Activated CD4-positive, alpha-beta T cell treated with anti-CD3 and anti-CD28 coated beads, Interleukin-2, amount 10 ng/mL, durations not matched to agents 7 days and 5 days (primary cell): ENCODE results near the gene GNPTG. TPM values are rescaled to one million over a fixed set of nuclear protein-coding genes. Genes with fewer than 3 reads are reported as not detected.
A peak's percentile ranks its signal among the peaks of the same experiment; 100 is the strongest.

Experiments
- CTCF ChIA-PET: fragments of 350-600 bp; sonication (Branson Sonifier 250); formaldehyde crosslinking; loops from one replicate; lab custom pipeline; 2021; ENCODE audit warnings: antibody characterized with exemption; lab: Charles Lee
- POLR2A ChIA-PET: fragments of 350-600 bp; sonication (Branson Sonifier 250); formaldehyde crosslinking; loops from one replicate; lab custom pipeline; 2021; ENCODE audit warnings: antibody characterized with exemption; lab: Charles Lee
- DNase-seq: peaks from one replicate; pipeline ENCODE4 v3.0.0-alpha.2; 2020
- H3K27ac Mint-ChIP-seq: one replicate; pipeline ENCODE4 v1.8.0; 2021; ENCODE audit warnings: mild to moderate bottlenecking, moderate library complexity, mixed read lengths
- H3K27me3 Mint-ChIP-seq: one replicate; pipeline ENCODE4 v1.8.0; 2021; ENCODE audit warnings: mixed read lengths
- H3K36me3 Mint-ChIP-seq: one replicate; pipeline ENCODE4 v1.8.0; 2021; ENCODE audit warnings: low read depth, mixed read lengths
- H3K4me1 Mint-ChIP-seq: one replicate; pipeline ENCODE4 v1.8.0; 2021; ENCODE audit warnings: mixed read lengths
- H3K4me3 Mint-ChIP-seq: one replicate; pipeline ENCODE4 v1.8.0; 2021; ENCODE audit warnings: mild to moderate bottlenecking, moderate library complexity, mixed read lengths
- H3K9me3 Mint-ChIP-seq: one replicate; pipeline ENCODE4 v1.8.0; 2021; ENCODE audit warnings: mixed read lengths
- total RNA-seq, 2 experiments: library from RNA; stranded (reverse); gene quantifications; one replicate each; pipeline ENCODE4 v1.2.3, GENCODE V29; 2021

Gene GNPTG
- total RNA-seq, 2 experiments from 2014 or later = 34.3 to 36.9 TPM

- Mint-ChIP-seq H3K9me3 (no peaks in the 10 kb centered on the region), H3K4me3 (no peak overlapping the region), H3K27ac (no peak overlapping the region), H3K36me3 (peaks cover 7% of the 10 kb centered on the region), H3K27me3 (no peaks in the 10 kb centered on the region), H3K4me1 (peaks cover 2% of the 10 kb centered on the region)
- DNase-seq = no peak
- ChIA-PET POLR2A (no interaction called here), CTCF (no interaction called here)
Observed at GRCh38 chr16:1389762-1390161, 38.0 kb downstream of the GNPTG start.

GRCh38 chr16:1390239-1390779 is 38.6 kb downstream of the GNPTG start:
- Mint-ChIP-seq H3K27ac (no peak overlapping the region), H3K9me3 (no peaks in the 10 kb centered on the region), H3K4me1 (peaks cover 2% of the 10 kb centered on the region), H3K36me3 (peaks cover 4% of the 10 kb centered on the region), H3K4me3 (no peak overlapping the region), H3K27me3 (no peaks in the 10 kb centered on the region)
- CTCF ChIA-PET = interaction anchor here (0.6 kb wide), 1 partner anchor 22 kb away, joined by 3 read pairs; no protein-coding TSS in a partner anchor
- POLR2A ChIA-PET = no interaction called here
- no peak for DNase-seq

- H3K27me3 Mint-ChIP-seq = no peaks in the 10 kb centered on the region
- H3K9me3 Mint-ChIP-seq = no peaks in the 10 kb centered on the region
- H3K4me3 Mint-ChIP-seq = no peak overlapping the region
- DNase-seq = no peak
- H3K27ac Mint-ChIP-seq = no peak overlapping the region
- H3K36me3 Mint-ChIP-seq = peaks cover 4% of the 10 kb centered on the region
- ChIA-PET CTCF (interaction anchor here (0.7 to 1.6 kb wide), 2 partner anchors 13 to 235 kb away, joined by 3 to 5 read pairs; no protein-coding TSS in a partner anchor), POLR2A (no interaction called here)
- H3K4me1 Mint-ChIP-seq = peaks cover 2% of the 10 kb centered on the region
Observed at GRCh38 chr16:1392826-1393225, 41.1 kb downstream of the GNPTG start.

- H3K4me1 Mint-ChIP-seq = peaks cover 2% of the 10 kb centered on the region
- H3K27ac Mint-ChIP-seq = no peak overlapping the region
- H3K9me3 Mint-ChIP-seq = no peaks in the 10 kb centered on the region
- DNase-seq = no peak
- H3K27me3 Mint-ChIP-seq = no peaks in the 10 kb centered on the region
- CTCF ChIA-PET = interaction anchor here (0.6 to 1.6 kb wide), 2 partner anchors 11 to 14 kb away, joined by 3 read pairs; no protein-coding TSS in a partner anchor
- peaks cover 4% of the 10 kb centered on the region for H3K36me3 Mint-ChIP-seq
- H3K4me3 Mint-ChIP-seq = no peak overlapping the region
- POLR2A ChIA-PET = no interaction called here
Observed at GRCh38 chr16:1393613-1394176, 42.0 kb downstream of the GNPTG start.

- H3K4me1 Mint-ChIP-seq = peaks cover 2% of the 10 kb centered on the region
- no peak for DNase-seq
- ChIA-PET POLR2A (no interaction called here), CTCF (no interaction called here)
- no peaks in the 10 kb centered on the region for H3K9me3 Mint-ChIP-seq
- H3K27ac Mint-ChIP-seq = no peak overlapping the region
- H3K4me3 Mint-ChIP-seq = no peak overlapping the region
- peaks cover 4% of the 10 kb centered on the region for H3K36me3 Mint-ChIP-seq
- H3K27me3 Mint-ChIP-seq = no peaks in the 10 kb centered on the region
Observed at GRCh38 chr16:1394367-1394951, 42.7 kb downstream of the GNPTG start.

GRCh38 chr16:1395444-1396031 is 43.8 kb downstream of the GNPTG start:
- POLR2A ChIA-PET = no interaction called here
- Mint-ChIP-seq H3K4me1 (no peaks in the 10 kb centered on the region), H3K9me3 (no peaks in the 10 kb centered on the region), H3K27me3 (no peaks in the 10 kb centered on the region), H3K36me3 (peaks cover 2% of the 10 kb centered on the region), H3K4me3 (no peak overlapping the region), H3K27ac (no peak overlapping the region)
- CTCF ChIA-PET = interaction anchor here (1.0 kb wide), 1 partner anchor 12 kb away, joined by 4 read pairs; no protein-coding TSS in a partner anchor
- DNase-seq = no peak

GRCh38 chr16:1397779-1398178 is 46.0 kb downstream of the GNPTG start:
- H3K4me3 Mint-ChIP-seq = no peak overlapping the region
- CTCF ChIA-PET = no interaction called here

GRCh38 chr16:1398351-1398750 is 46.6 kb downstream of the GNPTG start:
- DNase-seq = no peak
- Mint-ChIP-seq H3K27ac (no peak overlapping the region), H3K36me3 (peaks cover 2% of the 10 kb centered on the region), H3K4me1 (no peaks in the 10 kb centered on the region), H3K4me3 (no peak overlapping the region), H3K27me3 (no peaks in the 10 kb centered on the region), H3K9me3 (no peaks in the 10 kb centered on the region)
- POLR2A ChIA-PET = no interaction called here
- CTCF ChIA-PET = no interaction called here

More at GRCh38 chr16:1397779-1398178, 46.0 kb downstream of the GNPTG start:
- H3K9me3 Mint-ChIP-seq = no peaks in the 10 kb centered on the region
- H3K36me3 Mint-ChIP-seq = peaks cover 1% of the 10 kb centered on the region
- no peak for DNase-seq
- no peaks in the 10 kb centered on the region for H3K27me3 Mint-ChIP-seq
- H3K27ac Mint-ChIP-seq = no peak overlapping the region
- POLR2A ChIA-PET = no interaction called here
- H3K4me1 Mint-ChIP-seq = no peaks in the 10 kb centered on the region

GRCh38 chr16:1398826-1399581 is 47.3 kb downstream of the GNPTG start:
- POLR2A ChIA-PET = no interaction called here
- Mint-ChIP-seq H3K4me3 (no peak overlapping the region), H3K27ac (peak overlapping the region; percentile 5), H3K36me3 (peaks cover 2% of the 10 kb centered on the region), H3K27me3 (no peaks in the 10 kb centered on the region), H3K4me1 (no peaks in the 10 kb centered on the region), H3K9me3 (no peaks in the 10 kb centered on the region)
- CTCF ChIA-PET = no interaction called here
- DNase-seq = no peak

- no peaks in the 10 kb centered on the region for H3K4me1 Mint-ChIP-seq
- no peaks in the 10 kb centered on the region for H3K9me3 Mint-ChIP-seq
- H3K27ac Mint-ChIP-seq = no peak overlapping the region
- ChIA-PET POLR2A (no interaction called here), CTCF (interaction anchor here (1.1 kb wide), 1 partner anchor 305 kb away, joined by 3 read pairs; the partner anchor contains the start of gene MAPK8IP3)
- H3K27me3 Mint-ChIP-seq = no peaks in the 10 kb centered on the region
- no peak for DNase-seq
- H3K36me3 Mint-ChIP-seq = peaks cover 2% of the 10 kb centered on the region
- H3K4me3 Mint-ChIP-seq = no peak overlapping the region
Observed at GRCh38 chr16:1401061-1401757, 49.5 kb downstream of the GNPTG start.

- Mint-ChIP-seq H3K9me3 (no peaks in the 10 kb centered on the region), H3K27me3 (no peaks in the 10 kb centered on the region), H3K4me3 (no peak overlapping the region), H3K36me3 (peaks cover 2% of the 10 kb centered on the region), H3K4me1 (no peaks in the 10 kb centered on the region), H3K27ac (no peak overlapping the region)
- ChIA-PET POLR2A (no interaction called here), CTCF (interaction anchor here (1.1 kb wide), 1 partner anchor 304 kb away, joined by 3 read pairs; the partner anchor contains the start of gene MAPK8IP3)
- no peak for DNase-seq
Observed at GRCh38 chr16:1401758-1402154, 50.0 kb downstream of the GNPTG start.

GRCh38 chr16:1403036-1403435 is 51.3 kb downstream of the GNPTG start:
- H3K27ac Mint-ChIP-seq = no peak overlapping the region
- no peak overlapping the region for H3K4me3 Mint-ChIP-seq
- H3K4me1 Mint-ChIP-seq = peaks cover 4% of the 10 kb centered on the region
- H3K36me3 Mint-ChIP-seq = peaks cover 2% of the 10 kb centered on the region
- H3K9me3 Mint-ChIP-seq = no peaks in the 10 kb centered on the region
- H3K27me3 Mint-ChIP-seq = no peaks in the 10 kb centered on the region
- POLR2A ChIA-PET = no interaction called here
- no peak for DNase-seq
- CTCF ChIA-PET = interaction anchor here (1.6 kb wide), 1 partner anchor 26 kb away, joined by 3 read pairs; no protein-coding TSS in a partner anchor
